GM21786 (cell line): ENCODE measurements around the gene CCBE1.

Experiments used
- ATAC-seq: cut with Tn5 transposase; IDR thresholded peaks from one replicate; pipeline ENCODE4 v1.9.1; 2021; ENCODE audit not compliant: unreplicated experiment

Gene CCBE1

DNA sequence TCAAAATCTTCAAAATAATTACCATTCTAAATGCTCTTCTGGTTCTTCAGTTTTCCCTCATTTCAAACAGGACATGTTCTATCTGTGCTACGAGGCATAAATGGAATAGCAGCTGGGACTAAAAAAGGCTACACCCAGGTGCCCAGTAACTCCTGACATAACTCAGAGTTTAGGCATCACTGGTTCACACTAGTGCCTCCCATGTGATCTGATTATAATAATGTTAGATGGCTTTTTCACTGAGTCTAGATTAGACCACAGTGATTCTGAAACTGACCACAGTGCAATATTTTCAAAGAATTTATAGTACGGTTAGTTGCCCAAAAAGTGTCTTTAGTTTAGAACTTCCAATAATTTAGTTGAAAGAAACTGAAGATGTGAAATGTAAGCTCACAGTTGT is 123.3 kb downstream of the CCBE1 start:
- no peak for ATAC-seq

DNA sequence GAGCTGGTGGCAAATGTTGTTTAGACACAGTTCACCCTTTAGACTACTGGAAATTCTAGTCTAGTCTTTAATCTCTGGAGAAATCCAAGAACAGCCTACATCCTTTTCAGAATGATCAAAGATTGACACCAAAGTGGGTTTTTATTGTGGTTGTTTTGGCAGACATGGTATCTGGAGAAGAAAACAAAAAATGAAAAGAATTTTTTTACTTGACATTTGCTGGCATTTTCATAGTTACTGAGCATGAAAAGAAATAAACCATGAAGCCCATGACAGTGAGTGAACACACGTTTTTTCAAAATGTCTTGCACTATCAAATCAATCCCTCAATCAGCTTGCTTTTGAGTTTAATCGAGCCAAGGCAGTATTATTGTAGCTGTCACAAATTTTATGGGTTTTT is 125.3 kb downstream of the CCBE1 start:
- ATAC-seq = no peak

DNA sequence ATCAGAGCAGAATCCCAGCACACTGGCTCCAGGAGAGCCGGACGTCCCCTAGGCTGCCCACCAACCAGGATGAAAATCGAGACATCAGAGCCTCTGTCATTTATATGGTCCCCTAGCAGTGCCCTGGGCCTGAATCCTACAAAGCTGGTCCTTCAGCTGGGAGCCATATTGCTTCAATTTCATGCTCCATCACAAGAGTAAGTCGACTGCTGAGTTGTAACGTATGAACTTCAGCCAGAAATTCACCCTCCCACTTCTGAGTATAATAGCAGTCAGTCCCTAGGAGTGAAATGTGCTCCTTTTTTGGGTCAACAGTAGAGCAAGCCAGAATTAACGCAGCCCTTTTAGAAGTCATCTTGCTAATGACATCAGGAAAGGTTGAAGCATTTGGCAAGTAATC is 126.4 kb downstream of the CCBE1 start:
- no peak for ATAC-seq

DNA sequence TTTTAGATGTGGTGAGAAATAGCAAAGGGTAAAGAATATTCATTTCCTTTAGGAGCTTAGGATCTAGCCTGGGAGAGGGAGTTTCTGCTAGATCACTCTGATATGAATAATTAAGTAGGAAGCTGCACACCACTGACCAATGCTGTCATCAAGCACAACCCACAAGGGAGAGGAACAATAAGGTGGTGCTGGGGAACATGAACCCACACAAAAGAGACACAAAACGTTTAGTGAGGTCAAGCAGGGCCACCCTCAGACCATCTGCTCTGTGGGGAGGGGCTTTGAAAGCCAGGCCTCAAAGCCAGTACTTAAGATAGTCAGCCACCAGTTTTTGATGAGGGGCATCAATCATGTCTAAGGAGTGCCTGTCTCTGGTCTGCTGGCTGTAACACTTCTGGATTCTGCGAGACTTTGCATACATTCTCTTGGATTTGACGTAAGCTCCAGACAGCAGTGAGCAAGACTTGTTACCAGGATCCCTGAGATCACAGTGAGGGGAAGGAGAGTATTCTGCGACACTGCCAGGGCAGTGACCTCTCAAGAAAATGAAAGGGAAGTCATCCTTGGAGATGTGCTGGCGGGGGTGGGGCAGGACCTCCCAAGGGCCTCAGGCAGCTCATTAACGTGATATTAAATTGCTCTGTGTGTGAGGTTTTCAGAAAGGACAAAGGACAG is 127.0 kb downstream of the CCBE1 start:
- ATAC-seq = no peak

DNA sequence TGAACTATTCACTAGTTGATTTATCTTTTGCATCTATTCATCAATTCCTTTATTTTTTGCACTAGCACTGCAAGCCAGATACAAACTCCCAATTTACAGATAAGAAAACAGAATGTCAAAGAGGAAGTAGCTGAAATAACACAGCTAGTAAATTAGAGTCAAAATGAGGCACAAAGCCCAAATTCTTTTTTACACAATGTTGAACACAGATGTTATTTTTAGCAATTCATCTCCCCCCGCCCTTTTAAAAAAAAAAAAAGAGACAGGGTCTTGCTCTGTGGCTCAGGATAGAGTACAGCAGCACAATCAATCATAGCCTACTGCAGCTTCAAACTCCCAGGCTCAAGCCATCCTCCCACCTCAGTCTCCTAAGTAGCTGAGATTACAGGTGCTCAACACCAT is 127.8 kb downstream of the CCBE1 start:
- ATAC-seq = no peak

DNA sequence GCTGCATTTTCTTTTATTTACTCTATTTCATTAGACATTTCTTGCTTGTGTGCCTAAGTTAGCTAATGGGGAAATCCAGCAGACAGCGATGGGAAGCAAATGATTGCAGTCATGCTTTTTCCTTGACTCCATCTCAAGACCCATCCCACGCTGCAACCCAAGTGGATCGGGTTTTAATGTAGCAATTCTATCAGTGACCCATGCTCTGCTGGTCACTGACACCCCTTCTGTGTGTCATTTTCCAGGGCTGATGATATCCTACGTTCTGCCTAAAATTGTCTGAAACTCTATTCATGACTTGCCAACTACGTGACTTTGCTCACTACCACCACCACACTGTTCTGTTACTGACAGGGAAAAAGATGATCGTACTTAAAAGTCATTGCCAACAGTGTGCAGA is 129.8 kb downstream of the CCBE1 start:
- no peak for ATAC-seq

DNA sequence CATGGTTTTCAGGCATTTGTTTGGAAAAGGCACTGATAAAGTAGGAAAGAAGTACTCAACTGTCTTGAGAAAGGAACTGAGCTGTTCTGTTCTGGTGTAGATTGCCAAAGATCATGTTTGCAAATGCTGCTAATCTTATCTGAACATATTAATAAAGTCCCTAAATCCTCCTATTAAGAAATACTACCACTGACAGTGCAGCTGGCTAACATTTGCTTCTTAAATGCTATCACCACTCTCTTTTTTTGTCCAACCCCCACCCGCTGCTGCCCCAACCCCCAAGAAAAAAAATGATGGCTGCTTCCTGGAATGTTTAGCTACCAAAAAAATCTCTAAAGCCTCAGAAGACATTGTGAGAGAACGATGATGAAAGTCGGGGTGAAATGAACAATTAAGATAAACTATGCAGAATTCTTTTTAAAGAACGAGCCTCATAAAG is 130.7 kb downstream of the CCBE1 start:
- ATAC-seq = no peak

DNA sequence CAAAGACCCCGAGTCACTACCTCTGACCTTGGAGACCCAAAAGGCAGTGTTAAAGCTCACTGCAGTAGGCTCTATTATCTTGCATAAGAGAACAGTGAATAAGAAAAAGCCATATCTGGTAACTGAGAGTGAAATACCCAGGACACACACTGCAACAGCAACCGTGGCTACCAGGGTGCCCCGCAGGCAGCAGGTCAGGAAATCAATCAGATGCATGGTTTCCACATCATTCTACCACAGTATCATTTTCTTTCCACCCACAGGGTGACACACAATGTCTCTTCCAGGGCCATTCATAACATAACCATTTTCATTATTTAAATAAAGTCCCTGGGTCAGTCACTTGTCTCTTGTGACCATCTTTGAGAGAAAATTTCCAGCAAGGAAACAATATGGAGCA is 131.3 kb downstream of the CCBE1 start:
- no peak for ATAC-seq

DNA sequence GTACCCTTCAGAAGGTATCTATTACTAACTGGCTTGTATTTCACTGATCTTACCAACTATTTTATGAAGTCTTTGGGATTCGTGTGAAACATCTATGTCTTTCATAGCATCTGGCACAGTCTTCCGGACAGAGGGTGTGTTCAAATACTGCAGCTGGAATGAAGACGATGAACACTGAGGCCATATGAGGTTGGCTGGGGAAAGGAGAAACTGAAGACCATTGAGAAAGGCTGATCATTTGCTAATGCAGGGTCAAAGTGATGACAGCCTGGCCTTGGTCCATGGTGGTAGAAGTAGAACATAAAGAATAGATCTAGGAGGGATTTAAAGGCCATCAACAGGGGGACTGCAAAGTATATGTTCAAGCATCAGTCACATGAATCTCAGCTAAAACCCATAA is 132.7 kb downstream of the CCBE1 start:
- no peak for ATAC-seq

DNA sequence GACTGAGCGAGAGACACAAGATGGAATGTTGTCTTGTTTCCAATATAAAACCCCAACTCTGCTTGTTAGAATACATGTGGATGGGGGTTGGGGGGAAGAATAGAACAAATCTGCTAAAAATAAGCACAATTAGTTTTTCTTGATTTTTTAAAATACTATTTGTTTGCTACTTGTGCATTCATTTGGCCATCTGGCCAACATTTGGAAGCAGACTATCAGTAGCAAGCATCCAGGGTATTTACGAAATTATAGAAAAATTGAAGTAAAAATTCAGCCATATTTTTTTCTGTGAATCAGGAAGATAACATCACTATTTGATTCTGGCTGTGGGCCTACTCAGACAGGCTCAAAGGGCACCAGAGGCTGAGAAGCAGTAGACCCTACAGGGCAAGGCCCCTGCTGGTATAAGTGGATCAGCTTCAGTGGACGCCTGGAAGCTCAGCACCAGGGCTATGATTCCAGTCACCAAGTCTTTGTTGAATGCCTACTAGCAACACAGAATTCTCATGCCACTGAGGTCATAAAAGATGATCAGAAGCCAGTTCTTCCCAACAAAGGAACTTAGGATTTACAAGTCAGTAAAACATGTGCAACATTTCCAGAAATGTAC is 133.9 kb downstream of the CCBE1 start:
- no peak for ATAC-seq

DNA sequence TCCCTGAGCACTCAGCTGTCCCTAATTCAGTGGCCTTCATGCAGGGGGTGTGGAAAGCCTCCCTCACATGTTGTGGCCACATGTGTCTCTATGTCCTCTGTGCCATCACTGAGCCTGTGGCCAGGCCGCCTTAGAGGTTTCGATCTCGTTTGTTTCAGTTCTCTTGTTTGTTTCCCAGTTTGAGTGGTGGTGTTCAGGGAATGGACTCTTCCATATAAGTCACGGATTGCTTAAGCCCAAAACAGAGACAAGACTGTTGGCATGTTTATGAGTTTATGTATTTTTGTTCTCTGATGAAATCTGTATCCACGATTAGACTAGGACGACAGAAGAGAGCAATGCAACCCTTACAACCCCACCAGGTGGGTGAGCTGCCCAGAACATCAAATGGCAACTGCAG is 134.5 kb downstream of the CCBE1 start:
- ATAC-seq = no peak

DNA sequence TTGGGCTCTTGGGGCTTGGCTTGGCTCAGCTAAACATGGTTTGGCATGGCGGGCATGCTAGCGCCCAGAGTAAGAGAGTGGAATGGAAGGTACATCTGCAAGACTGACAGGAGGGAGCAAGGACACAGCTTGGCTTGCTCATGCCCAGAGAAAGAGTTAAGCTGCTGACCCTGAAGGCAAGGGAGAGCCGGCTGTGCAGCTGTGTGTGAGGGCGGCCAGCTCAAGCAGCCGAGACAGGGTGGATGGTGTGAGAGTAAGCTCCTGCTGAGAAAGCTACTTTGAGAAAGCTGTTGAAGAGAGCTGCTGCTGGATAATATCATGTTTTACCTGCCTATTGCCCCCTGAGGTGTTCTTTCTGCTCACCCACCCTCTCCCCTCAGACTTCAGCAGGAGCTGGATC is 135.6 kb downstream of the CCBE1 start:
- no peak for ATAC-seq

DNA sequence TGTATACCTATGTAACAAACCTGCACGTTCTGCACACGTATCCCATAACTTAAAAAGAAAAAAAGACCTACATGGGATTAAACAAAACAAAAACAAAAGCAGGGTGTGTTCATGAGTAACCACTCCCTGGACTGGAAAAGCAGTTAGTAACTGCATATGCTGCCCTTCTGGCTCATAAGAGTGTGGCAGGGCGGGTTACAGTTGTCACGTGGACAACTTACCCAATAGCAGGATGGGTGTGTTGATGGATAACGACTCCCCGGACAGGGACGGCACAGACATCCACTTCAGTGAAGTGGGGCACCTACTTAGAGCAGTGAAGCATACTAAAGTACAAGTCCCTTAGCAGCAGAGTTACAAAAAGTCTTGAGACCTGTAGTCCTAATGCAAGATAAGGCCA is 136.7 kb downstream of the CCBE1 start:
- no peak for ATAC-seq

DNA sequence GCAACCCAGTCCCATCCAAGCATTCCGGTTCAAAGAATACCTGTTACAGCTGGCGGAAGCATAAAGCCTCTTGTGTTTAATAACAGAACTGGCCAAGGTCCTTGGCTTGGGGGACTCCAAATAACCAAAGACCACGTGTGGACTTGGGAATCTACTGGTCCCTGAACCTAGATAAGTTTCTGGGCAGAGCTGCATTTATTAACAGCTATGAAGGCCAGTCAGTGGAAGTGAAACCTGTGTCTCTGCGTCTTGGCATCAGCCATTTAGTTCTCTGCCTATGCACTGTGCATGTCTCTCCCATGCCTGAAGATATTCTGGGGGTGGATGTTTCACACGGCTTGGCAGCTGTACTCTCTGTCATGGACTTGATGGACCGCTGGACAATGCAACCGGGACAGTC is 137.7 kb downstream of the CCBE1 start:
- no peak for ATAC-seq

DNA sequence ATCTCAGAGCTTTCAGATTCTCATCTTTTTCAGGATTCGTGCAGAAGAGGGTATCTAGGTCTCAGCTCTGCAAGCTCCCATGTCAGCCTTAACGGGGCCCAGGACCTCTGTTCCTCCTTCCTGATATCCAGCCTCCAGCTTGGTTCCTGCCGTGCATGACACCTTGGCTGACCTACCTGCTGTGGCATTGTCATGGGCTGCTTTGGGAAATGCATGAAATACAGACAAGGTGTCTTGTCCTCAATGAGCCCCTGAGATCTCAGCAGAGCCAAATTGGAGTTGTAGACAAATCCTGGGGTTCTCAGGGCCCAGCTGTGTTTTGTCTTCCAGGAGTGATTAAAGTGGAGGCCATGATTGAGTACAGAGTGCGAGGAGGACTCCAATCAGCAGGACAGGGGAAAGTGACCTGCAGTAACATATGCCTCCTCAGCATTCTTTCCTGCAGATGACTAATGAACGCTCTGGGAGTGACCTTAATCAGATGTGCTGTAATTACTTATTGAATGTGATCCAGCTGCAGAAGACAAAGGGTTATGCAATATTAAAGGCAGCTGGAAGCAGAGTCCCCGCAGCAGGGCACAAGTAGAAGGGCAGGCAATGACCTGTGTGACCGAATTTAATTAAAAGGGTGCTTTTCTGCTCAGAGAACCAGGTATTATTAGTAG is 141.1 kb downstream of the CCBE1 start:
- no peak for ATAC-seq

DNA sequence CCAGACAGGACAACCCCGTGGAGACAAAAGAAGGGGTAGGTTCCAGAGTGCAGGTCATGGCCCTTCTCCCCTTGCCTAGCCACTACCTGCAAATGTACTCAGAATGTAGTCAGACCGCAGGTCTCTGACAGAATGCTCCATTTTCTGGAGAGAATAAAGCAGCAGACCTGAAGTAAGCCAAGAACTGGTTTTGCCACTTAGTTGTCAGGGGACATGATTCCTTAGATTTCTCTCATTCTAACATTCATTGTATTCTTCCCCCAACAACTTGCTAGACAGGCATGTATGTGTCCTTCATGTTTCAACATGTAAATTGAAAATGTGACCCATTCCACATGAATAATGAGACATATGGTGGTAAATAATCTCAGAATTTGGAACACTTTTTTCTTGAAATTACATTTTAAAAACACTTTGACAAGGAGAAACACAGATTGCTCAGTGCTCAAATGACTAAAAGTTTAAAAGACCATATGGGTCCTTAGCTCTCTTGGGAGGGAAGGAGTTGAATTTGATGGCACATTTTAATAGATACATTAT is 142.4 kb downstream of the CCBE1 start:
- ATAC-seq = no peak

DNA sequence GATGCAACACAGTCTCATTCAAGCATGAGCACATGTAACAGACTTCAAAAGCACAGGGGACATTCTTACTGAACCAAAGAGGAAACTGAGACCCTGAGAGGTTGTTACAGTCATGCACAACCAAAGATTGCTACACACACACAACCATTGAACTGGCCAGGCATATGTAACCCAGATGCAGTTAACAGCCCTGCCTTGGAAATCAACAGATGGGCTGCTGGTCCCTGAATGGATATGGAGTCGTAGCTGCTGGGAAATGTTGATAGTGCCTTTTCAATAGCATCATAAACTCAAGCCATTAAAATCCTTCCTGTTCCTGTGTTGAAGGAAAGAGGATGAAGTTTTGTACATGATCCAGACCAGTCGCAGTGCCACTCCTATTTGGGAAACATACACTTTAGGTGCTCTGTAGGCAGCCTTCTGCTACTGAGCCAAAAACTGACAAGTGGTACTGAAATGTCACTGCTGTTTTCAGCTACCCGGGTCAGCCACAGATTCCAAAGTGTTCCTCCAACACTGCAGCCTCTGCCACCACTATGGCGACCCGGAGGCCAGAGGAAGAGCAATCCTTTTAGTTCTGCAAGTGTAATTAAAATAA is 143.9 kb downstream of the CCBE1 start:
- ATAC-seq = no peak

DNA sequence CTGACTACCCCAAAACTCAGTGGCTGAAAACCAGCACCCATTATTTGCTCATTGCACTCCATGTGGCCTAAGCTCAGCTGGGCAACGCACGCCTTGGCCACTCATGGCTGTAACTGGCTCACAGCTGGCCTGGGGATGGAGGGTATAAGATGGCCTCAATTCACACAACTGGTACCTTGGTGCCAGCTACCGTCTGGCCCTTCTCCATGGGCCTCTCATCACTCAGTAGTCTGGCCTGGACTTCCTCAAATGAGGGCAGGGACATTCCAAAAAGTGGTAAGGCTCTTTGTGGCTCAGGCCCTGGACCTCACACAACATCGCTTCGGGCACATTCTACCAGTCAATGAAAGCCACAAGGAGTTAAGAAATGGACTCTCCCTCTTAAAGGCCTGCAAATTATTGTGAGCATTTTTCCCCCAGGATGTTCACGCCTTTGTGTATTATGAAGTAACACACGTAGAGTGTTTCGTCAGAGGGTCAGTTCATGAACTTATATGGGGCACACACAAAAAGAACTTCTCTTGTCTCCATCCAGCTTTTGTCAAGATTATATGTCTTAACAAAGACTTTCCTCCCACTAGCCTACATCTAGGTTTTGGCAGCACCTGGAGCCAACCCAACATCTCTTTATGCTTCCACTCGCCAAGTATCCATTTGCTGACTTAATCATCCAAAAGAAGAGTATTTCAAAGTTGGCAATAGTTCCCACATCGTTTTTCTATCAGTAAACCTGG is 145.2 kb downstream of the CCBE1 start:
- no peak for ATAC-seq

DNA sequence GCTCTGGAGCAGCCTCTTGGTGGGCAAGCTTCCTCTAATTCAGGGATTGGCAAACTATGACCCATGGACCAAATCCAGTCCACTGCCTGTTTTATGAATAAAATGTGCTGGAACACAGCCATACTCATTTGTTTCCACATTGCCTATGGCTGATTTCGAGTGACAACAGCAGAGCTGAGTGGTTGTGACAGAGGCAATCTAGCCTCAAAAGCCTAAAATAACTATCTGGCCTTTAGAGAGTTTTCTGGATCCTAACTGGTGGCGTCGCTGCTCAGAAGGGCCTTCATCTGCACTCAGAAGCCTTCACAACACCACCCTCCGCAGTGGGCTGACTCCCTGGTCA is 147.1 kb downstream of the CCBE1 start:
- no peak for ATAC-seq

DNA sequence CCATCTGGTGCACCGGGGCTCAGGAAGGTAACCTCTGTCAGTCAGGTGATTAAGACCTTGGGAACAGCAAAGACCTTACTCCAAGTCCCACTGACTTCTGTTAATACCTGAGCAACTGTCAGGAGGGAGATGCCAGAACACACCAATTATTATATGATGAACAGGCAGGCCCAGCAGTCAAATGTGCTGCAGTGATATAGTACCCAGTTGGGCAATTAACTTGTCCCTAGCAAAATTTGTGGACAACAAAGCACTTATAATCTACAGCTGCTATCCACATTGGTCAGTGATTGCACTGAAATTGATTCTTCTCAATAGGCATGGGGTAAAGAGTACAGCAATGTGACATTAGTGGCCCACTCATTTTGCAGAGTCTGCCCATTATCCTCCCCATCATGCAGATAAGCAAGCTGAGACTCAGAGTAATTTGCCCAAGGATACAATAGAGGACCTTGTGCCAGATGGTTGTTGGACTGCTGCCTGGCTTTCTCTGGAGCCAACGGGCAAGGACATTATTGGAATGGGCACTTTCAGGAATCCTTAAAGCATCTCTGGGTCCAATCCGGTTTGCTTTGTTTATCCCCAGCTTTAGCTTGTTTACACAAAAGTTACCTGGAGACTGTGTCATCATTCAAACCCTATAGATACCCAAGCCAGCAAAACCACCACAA is 147.6 kb downstream of the CCBE1 start:
- no peak for ATAC-seq
